MM.1S (cell line): ENCODE results near the gene BMP4.

Source experiments
- CTCF ChIP-seq: fragments of 300-600 bp; sonication (generic); IDR thresholded peaks from 2 replicates; pipeline ENCODE4 v1.5.1; 2016; ENCODE audit warnings: antibody characterized with exemption, low read length, mixed read lengths
- EZH2phosphoT487 ChIP-seq: fragments of 300-600 bp; sonication (generic); IDR thresholded peaks from 2 replicates; pipeline ENCODE4 v1.6.1; 2018; ENCODE audit warnings: antibody characterized with exemption, low read length

GRCh38 chr14:53983112-53983511, 26.5 kb upstream of the BMP4 start:
- no peak for TF ChIP-seq CTCF
- no peak for TF ChIP-seq EZH2phosphoT487
